ENCODE data around the gene SLC2A1.

SLC2A1 gene

GRCh38 chr1:42933610-42934491, 24.8 kb downstream of the SLC2A1 start:
- no peak for TF ChIP-seq CTCF (IDR thresholded peaks at IDR 0.05)
- H3K27ac ChIP-seq: peak overlapping the region; percentile 93
- no peaks in the 10 kb centered on the region for H3K9me3 ChIP-seq
- H3K4me3 ChIP-seq (ENCODE audit: low read depth in 1 of 2, low read length in 1 of 2): no peak overlapping the region
- no peaks in the 10 kb centered on the region for H3K36me3 ChIP-seq
- no peaks in the 10 kb centered on the region for H3K27me3 ChIP-seq
- H3K4me1 ChIP-seq (ENCODE audit: control insufficient read depth in 1 of 2, insufficient read depth in 1 of 2, low read depth in 1 of 2, low read length in 1 of 2): peaks cover 82 to 84% of the 10 kb centered on the region in 2 experiments

GRCh38 chr1:42933060-42933586, 25.5 kb downstream of the SLC2A1 start:
- Histone ChIP-seq H3K4me1 (ENCODE audit: control insufficient read depth in 1 of 2, insufficient read depth in 1 of 2, low read depth in 1 of 2, low read length in 1 of 2) (peaks cover 74 to 77% of the 10 kb centered on the region in 2 experiments), H3K27ac (peak overlapping the region; percentile 93)

GRCh38 chr1:42932442-42932941, 26.2 kb downstream of the SLC2A1 start:
- H3K36me3 ChIP-seq: no peaks in the 10 kb centered on the region
- H3K4me1 ChIP-seq (ENCODE audit: control insufficient read depth in 1 of 2, insufficient read depth in 1 of 2, low read depth in 1 of 2, low read length in 1 of 2): peaks cover 68 to 71% of the 10 kb centered on the region in 2 experiments

More at GRCh38 chr1:42933060-42933586, 25.5 kb downstream of the SLC2A1 start:
- Histone ChIP-seq H3K27me3 (no peaks in the 10 kb centered on the region), H3K36me3 (no peaks in the 10 kb centered on the region), H3K4me3 (ENCODE audit: low read depth in 1 of 2, low read length in 1 of 2) (no peak overlapping the region), H3K9me3 (no peaks in the 10 kb centered on the region)
- TF ChIP-seq CTCF (IDR thresholded peaks at IDR 0.05): no peak

GRCh38 chr1:42931911-42932422, 26.7 kb downstream of the SLC2A1 start:
- Histone ChIP-seq H3K9me3 (no peaks in the 10 kb centered on the region), H3K36me3 (peaks cover 3% of the 10 kb centered on the region), H3K4me3 (ENCODE audit: low read depth in 1 of 2, low read length in 1 of 2) (peak overlapping the region; percentile 19 to 42), H3K4me1 (ENCODE audit: control insufficient read depth in 1 of 2, insufficient read depth in 1 of 2, low read depth in 1 of 2, low read length in 1 of 2) (peaks cover 63 to 65% of the 10 kb centered on the region in 2 experiments), H3K27me3 (no peaks in the 10 kb centered on the region), H3K27ac (peak overlapping the region; percentile 93)
- no peak for TF ChIP-seq CTCF (IDR thresholded peaks at IDR 0.05)

More at GRCh38 chr1:42932442-42932941, 26.2 kb downstream of the SLC2A1 start:
- no peak for TF ChIP-seq CTCF (IDR thresholded peaks at IDR 0.05)
- peak overlapping the region; percentile 93 for H3K27ac ChIP-seq
- no peaks in the 10 kb centered on the region for H3K27me3 ChIP-seq
- no peaks in the 10 kb centered on the region for H3K9me3 ChIP-seq
- H3K4me3 ChIP-seq (ENCODE audit: low read depth in 1 of 2, low read length in 1 of 2): peak overlapping the region; percentile 19 to 42

- peak; percentile 70 for TF ChIP-seq CTCF (IDR thresholded peaks at IDR 0.05)
- H3K36me3 ChIP-seq: peaks cover 6% of the 10 kb centered on the region
- H3K27me3 ChIP-seq: no peaks in the 10 kb centered on the region
- peaks cover 54 to 57% of the 10 kb centered on the region in 2 experiments for H3K4me1 ChIP-seq (ENCODE audit: control insufficient read depth in 1 of 2, insufficient read depth in 1 of 2, low read depth in 1 of 2, low read length in 1 of 2)
- H3K4me3 ChIP-seq (ENCODE audit: low read depth in 1 of 2, low read length in 1 of 2): peak overlapping the region; percentile 19 to 42
- peak overlapping the region; percentile 93 for H3K27ac ChIP-seq
- no peaks in the 10 kb centered on the region for H3K9me3 ChIP-seq
Observed at GRCh38 chr1:42931108-42931539, 27.5 kb downstream of the SLC2A1 start.
